ENCODE results near the gene TRIM7. TPM values are rescaled to one million over a fixed set of nuclear protein-coding genes. Genes with fewer than 3 reads are reported as not detected.

Gene TRIM7
- total and polyA plus RNA-seq, 2 of the 4 experiments (the other 2 are of a cell fraction), result 0.54 to 1.0 TPM

DNA sequence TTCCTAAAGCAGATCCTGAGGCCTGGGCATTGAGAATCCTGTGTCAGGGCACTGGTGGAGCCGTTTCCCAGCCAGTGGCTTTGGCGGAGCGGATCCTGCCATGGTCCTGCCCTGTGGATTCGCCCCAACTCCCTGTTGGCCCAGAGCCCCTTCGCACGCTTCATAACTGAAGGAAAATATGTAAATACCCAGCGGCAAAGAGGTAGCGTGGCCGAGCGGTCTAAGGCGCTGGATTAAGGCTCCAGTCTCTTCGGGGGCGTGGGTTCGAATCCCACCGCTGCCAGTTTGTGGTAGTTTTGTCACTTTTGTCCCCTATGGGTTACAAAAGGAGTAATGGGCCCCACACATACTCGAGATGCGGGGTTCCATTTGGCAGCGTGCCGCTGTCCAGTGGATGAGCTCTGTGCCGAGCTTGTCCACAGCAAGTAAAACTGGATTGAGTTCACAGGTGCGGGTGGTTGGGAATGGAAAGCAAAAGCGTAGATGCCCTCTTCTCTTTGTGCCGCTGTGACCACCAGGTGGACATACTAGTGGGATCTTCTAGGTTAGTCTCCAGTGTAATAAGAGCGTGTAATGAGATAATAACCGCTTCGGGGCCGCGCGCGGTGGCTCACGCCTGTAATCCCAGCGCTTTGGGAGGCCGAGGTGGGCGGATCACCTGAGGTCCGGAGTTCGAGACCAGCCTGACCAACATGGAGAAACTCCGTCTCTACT, 17.3 kb downstream of the TRIM7 start:
- H3K27me3 ChIP-seq (ENCODE audit: control insufficient read depth, insufficient read depth, low read length), result no peaks in the 10 kb centered on the region
- WGBS, 2 experiments (ENCODE audit: extremely low coverage in 2 of 2, insufficient read length in 1 of 2), result 3% methylated on average over 15 of the region's 37 CpGs; no CpG with 5 or more reads in 1 of the 2 experiments
- H2BK15ac ChIP-seq (ENCODE audit: low read depth, low read length), result no peak overlapping the region
- no peak overlapping the region for H2AK5ac ChIP-seq (ENCODE audit: low read depth, low read length)
- H4K91ac ChIP-seq (ENCODE audit: insufficient read depth, low read depth, low read length), result no peak overlapping the region; the same call in 1 of the 2 replicates
- DNase-seq, result peak; percentile 80
- no peaks in the 10 kb centered on the region for H3K9me3 ChIP-seq (ENCODE audit: control insufficient read depth, insufficient read depth, low read length)
- peak overlapping the region; percentile 71 for H3K4me2 ChIP-seq (ENCODE audit: low read depth, low read length)
- peak; percentile 16 for ATAC-seq (ENCODE audit: low read depth)
- H3K79me1 ChIP-seq (ENCODE audit: low read depth in 1 of 2, low read length in 2 of 2), result peaks cover 7 to 8% of the 10 kb centered on the region in 2 experiments; a peak in 3 of 4 replicates
- H3K56ac ChIP-seq (ENCODE audit: extremely low read depth, insufficient read depth, low read length), result no peak overlapping the region
- no peak overlapping the region for H3K18ac ChIP-seq (ENCODE audit: low read depth, low read length)
- in situ Hi-C loops (cut with MboI; ENCODE audit: low sequenced_read_pairs), result loop anchor here (5.0 to 10.0 kb wide), 2 partner anchors 70 to 383 kb away; partner anchors contain the start of gene MGAT1
- H3K9ac ChIP-seq (ENCODE audit: low read depth, low read length), result no peak overlapping the region
- BruUV-seq (replicated peaks), result no TSS peak
- peaks cover 4% of the 10 kb centered on the region for H3K4me1 ChIP-seq (ENCODE audit: control insufficient read depth, insufficient read depth, low read length)
- H2BK120ac ChIP-seq (ENCODE audit: low read depth, low read length), result no peak overlapping the region
- H2BK5ac ChIP-seq (ENCODE audit: low read depth, low read length, poor library complexity, severe bottlenecking), result peak overlapping the region; percentile 59
- H3K27ac ChIP-seq (ENCODE audit: insufficient read depth, low read length), result no peak overlapping the region
- no peak overlapping the region for H4K5ac ChIP-seq (ENCODE audit: low read depth, low read length)
- CTCF ChIA-PET, result interaction anchor here (0.9 kb wide), 1 partner anchor 14 kb away, joined by 3 read pairs; no protein-coding TSS in a partner anchor
- H2AK9ac ChIP-seq (replicated peaks; ENCODE audit: low read depth, low read length, poor library complexity), result peak overlapping the region; percentile 37
- H3K4ac ChIP-seq (ENCODE audit: low read depth, low read length), result peak overlapping the region; percentile 66; the same call in 1 of the 2 replicates
- no peak overlapping the region for H3K14ac ChIP-seq (replicated peaks; ENCODE audit: low read depth, low read length)
- H2BK20ac ChIP-seq (ENCODE audit: low read depth, low read length), result no peak overlapping the region
- no peak overlapping the region; the same call in 1 of the 2 replicates for H3K23ac ChIP-seq (ENCODE audit: low read depth, low read length)
- H2AFZ ChIP-seq (replicated peaks; ENCODE audit: low read length, poor library complexity), result peak overlapping the region; percentile 91
- intact Hi-C loops (cut with micrococcal nuclease), result loop anchor here (1.0 to 5.0 kb wide), 2 partner anchors 20 to 75 kb away; partner anchors contain the start of gene TRIM52
- POLR2A ChIA-PET (ENCODE audit: unreplicated experiment), result no interaction called here
- no peaks in the 10 kb centered on the region for H3K36me3 ChIP-seq (ENCODE audit: control insufficient read depth, insufficient read depth, low read length)
- dilution Hi-C loops (cut with HindIII; ENCODE audit: low sequenced_read_pairs, unreplicated experiment), result no loop called here
- H3K9me1 ChIP-seq (ENCODE audit: insufficient read depth, low read length), result peaks cover 2% of the 10 kb centered on the region; the same call in 1 of the 2 replicates
- H3K4me3 ChIP-seq (ENCODE audit: insufficient read depth, low read depth, low read length), result peak overlapping the region; percentile 41
- H4K8ac ChIP-seq (ENCODE audit: low read depth in 2 of 2, low read length in 2 of 2), result 0 out of 4 replicates have a peak overlapping the region, but pooled peaks of 1 of the 2 experiments have one; percentile 37
- peaks cover 12% of the 10 kb centered on the region for H4K20me1 ChIP-seq (ENCODE audit: insufficient read depth, low read length)
- TF ChIP-seq SMC3 (IDR thresholded peaks at IDR 0.05; ENCODE audit: low read depth, low read length) (no peak), RFX5 (IDR thresholded peaks at IDR 0.05; ENCODE audit: low read depth, low read length) (no peak), CHD1 (IDR thresholded peaks at IDR 0.05; ENCODE audit: low read depth, low read length) (no peak), MXI1 (IDR thresholded peaks at IDR 0.05; ENCODE audit: borderline replicate concordance, low read depth, low read length) (no peak), CEBPB (IDR thresholded peaks at IDR 0.05; ENCODE audit: low read depth, low read length) (no peak), MAZ (IDR thresholded peaks at IDR 0.05; ENCODE audit: borderline replicate concordance, low read depth, low read length) (peak; percentile 68), MAFK (IDR thresholded peaks at IDR 0.05; ENCODE audit: low read depth, low read length) (no peak), RAD21 (IDR thresholded peaks at IDR 0.05; ENCODE audit: low read length) (no peak; the same call in 1 of the 2 replicates), BHLHE40 (IDR thresholded peaks at IDR 0.05; ENCODE audit: low read depth, low read length) (peak; percentile 56; the same call in 1 of the 2 replicates), RCOR1 (IDR thresholded peaks at IDR 0.05; ENCODE audit: insufficient replicate concordance, low read length) (no peak), NFE2L2 (IDR thresholded peaks at IDR 0.05; ENCODE audit: low read depth, low read length) (no peak), POLR2A (IDR thresholded peaks at IDR 0.05; ENCODE audit: low read depth, low read length) (no peak), FOS (IDR thresholded peaks at IDR 0.05; ENCODE audit: low read depth, low read length) (peak; percentile 87)
- TF ChIP-seq, protein P1, sequence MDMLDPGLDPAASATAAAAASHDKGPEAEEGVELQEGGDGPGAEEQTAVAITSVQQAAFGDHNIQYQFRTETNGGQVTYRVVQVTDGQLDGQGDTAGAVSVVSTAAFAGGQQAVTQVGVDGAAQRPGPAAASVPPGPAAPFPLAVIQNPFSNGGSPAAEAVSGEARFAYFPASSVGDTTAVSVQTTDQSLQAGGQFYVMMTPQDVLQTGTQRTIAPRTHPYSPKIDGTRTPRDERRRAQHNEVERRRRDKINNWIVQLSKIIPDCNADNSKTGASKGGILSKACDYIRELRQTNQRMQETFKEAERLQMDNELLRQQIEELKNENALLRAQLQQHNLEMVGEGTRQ (IDR thresholded peaks at IDR 0.05; ENCODE audit: low read depth, low read length), result peak; percentile 3; the same call in 1 of the 2 replicates
- TF ChIP-seq, protein P2, sequence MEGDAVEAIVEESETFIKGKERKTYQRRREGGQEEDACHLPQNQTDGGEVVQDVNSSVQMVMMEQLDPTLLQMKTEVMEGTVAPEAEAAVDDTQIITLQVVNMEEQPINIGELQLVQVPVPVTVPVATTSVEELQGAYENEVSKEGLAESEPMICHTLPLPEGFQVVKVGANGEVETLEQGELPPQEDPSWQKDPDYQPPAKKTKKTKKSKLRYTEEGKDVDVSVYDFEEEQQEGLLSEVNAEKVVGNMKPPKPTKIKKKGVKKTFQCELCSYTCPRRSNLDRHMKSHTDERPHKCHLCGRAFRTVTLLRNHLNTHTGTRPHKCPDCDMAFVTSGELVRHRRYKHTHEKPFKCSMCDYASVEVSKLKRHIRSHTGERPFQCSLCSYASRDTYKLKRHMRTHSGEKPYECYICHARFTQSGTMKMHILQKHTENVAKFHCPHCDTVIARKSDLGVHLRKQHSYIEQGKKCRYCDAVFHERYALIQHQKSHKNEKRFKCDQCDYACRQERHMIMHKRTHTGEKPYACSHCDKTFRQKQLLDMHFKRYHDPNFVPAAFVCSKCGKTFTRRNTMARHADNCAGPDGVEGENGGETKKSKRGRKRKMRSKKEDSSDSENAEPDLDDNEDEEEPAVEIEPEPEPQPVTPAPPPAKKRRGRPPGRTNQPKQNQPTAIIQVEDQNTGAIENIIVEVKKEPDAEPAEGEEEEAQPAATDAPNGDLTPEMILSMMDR (conservative IDR thresholded peaks at IDR 0.05; ENCODE audit: low read depth, low read length), result peak; percentile 24; the same call in 1 of the 2 replicates

Data from IMR-90 (cell line).